ENCODE results near the gene EXOC6B.

Gene EXOC6B

GRCh38 chr2:72338076-72338475 lies 487.8 kb downstream of the EXOC6B start:
- DNase-seq = no peak

- DNase-seq = no peak
Observed at GRCh38 chr2:72332720-72333119, 493.1 kb downstream of the EXOC6B start.

GRCh38 chr2:72330652-72331051 lies 495.2 kb downstream of the EXOC6B start:
- DNase-seq = peak; percentile 77

GRCh38 chr2:72326759-72327158 lies 499.1 kb downstream of the EXOC6B start:
- no peak for DNase-seq

- DNase-seq = no peak
Observed at GRCh38 chr2:72325592-72326422, 500.0 kb downstream of the EXOC6B start.

- DNase-seq = no peak
Observed at GRCh38 chr2:72316774-72317173, 509.1 kb downstream of the EXOC6B start.

GRCh38 chr2:72300147-72300684 lies 525.6 kb downstream of the EXOC6B start:
- DNase-seq = no peak

- no peak for DNase-seq
Observed at GRCh38 chr2:72293620-72294019, 532.2 kb downstream of the EXOC6B start.

- DNase-seq = no peak
Observed at GRCh38 chr2:72292433-72292832, 533.4 kb downstream of the EXOC6B start.

- no peak for DNase-seq
Observed at GRCh38 chr2:72291059-72291458, 534.8 kb downstream of the EXOC6B start.

- no peak for DNase-seq
Observed at GRCh38 chr2:72289736-72290135, 536.1 kb downstream of the EXOC6B start.

- no peak for DNase-seq
Observed at GRCh38 chr2:72289283-72289682, 536.5 kb downstream of the EXOC6B start.

- no peak for DNase-seq
Observed at GRCh38 chr2:72278046-72278445, 547.8 kb downstream of the EXOC6B start.

- no peak for DNase-seq
Observed at GRCh38 chr2:72276876-72277275, 549.0 kb downstream of the EXOC6B start.

- no peak for DNase-seq
Observed at GRCh38 chr2:72276356-72276755, 549.5 kb downstream of the EXOC6B start.

GRCh38 chr2:72275084-72275483 lies 550.7 kb downstream of the EXOC6B start:
- no peak for DNase-seq

GRCh38 chr2:72274380-72274797 lies 551.4 kb downstream of the EXOC6B start:
- DNase-seq = no peak

- DNase-seq = no peak
Observed at GRCh38 chr2:72273384-72273783, 552.4 kb downstream of the EXOC6B start.

- DNase-seq = no peak
Observed at GRCh38 chr2:72271766-72272641, 553.8 kb downstream of the EXOC6B start.

GRCh38 chr2:72271276-72271614 lies 554.6 kb downstream of the EXOC6B start:
- DNase-seq = no peak

GRCh38 chr2:72270556-72271275 lies 555.1 kb downstream of the EXOC6B start:
- DNase-seq = no peak

- DNase-seq = no peak
Observed at GRCh38 chr2:72263776-72264060, 562.1 kb downstream of the EXOC6B start.

GRCh38 chr2:72263043-72263775 lies 562.6 kb downstream of the EXOC6B start:
- DNase-seq = peak; percentile 67
